Measurements from ENCODE around the gene ICA1L.

- TF ChIP-seq CTCF (IDR thresholded peaks at IDR 0.05 in 8 of 11, conservative IDR thresholded peaks at IDR 0.05 in 3 of 11) (no peak), POLR2A (IDR thresholded peaks at IDR 0.05) (no peak)
These were observed 115.0 kb downstream of the ICA1L start for GRCh38 chr2:202756598-202756997.

All from spleen (tissue), 7 donors.